Measurements from ENCODE around the gene STX4.
"Not testable (repeated sequence)": the region's sequence is repeated elsewhere in the genome, so short reads cannot be mapped to it uniquely, and the experiment has no call there.

GRCh38 chr16:31017756-31018155 lies 15.6 kb upstream of the STX4 start:
- TF ChIP-seq POLR2A (IDR thresholded peaks at IDR 0.05; ENCODE audit: low read depth); EP300 (IDR thresholded peaks at IDR 0.05): not testable (repeated sequence)

Measured in esophagus muscularis mucosa (tissue), 2 donors.